Medulla oblongata (tissue), 1 donor: Measurements from ENCODE around the gene UAP1.

Source experiments
- DNase-seq: peaks from one replicate; pipeline ENCODE4 v3.0.0-alpha.2; 2015; ENCODE audit errors: extremely low spot score

Gene UAP1

GRCh38 chr1:162561616-162562469 lies at the start of gene UAP1:
TSS of gene UAP1 (plus strand) at chr1:162561722. CDS start at chr1:162566069, 4,347 bp downstream.
- DNase-seq: peak; percentile 37

GRCh38 chr1:162527314-162527713 lies 34.2 kb upstream of the UAP1 start:
- no peak for DNase-seq

- no peak for DNase-seq
Measured at GRCh38 chr1:162530307-162530987, 31.1 kb upstream of the UAP1 start.

- DNase-seq: no peak
Measured at GRCh38 chr1:162530988-162531319, 30.6 kb upstream of the UAP1 start.

- DNase-seq: no peak
Measured at GRCh38 chr1:162535501-162535900, 26.0 kb upstream of the UAP1 start.

GRCh38 chr1:162536511-162536910 lies 25.0 kb upstream of the UAP1 start:
- DNase-seq: no peak

- DNase-seq: no peak
Measured at GRCh38 chr1:162537216-162537615, 24.3 kb upstream of the UAP1 start.

- DNase-seq: no peak
Measured at GRCh38 chr1:162538815-162539431, 22.6 kb upstream of the UAP1 start.

GRCh38 chr1:162541619-162542141 lies 19.8 kb upstream of the UAP1 start:
- peak; percentile 27 for DNase-seq

GRCh38 chr1:162543228-162543627 lies 18.3 kb upstream of the UAP1 start:
- no peak for DNase-seq

- peak; percentile 34 for DNase-seq
Measured at GRCh38 chr1:162548170-162548569, 13.4 kb upstream of the UAP1 start.

- no peak for DNase-seq
Measured at GRCh38 chr1:162549001-162549400, 12.5 kb upstream of the UAP1 start.

- no peak for DNase-seq
Measured at GRCh38 chr1:162550925-162551324, 10.6 kb upstream of the UAP1 start.

GRCh38 chr1:162551969-162552683 lies 9.4 kb upstream of the UAP1 start:
- DNase-seq: no peak

- no peak for DNase-seq
Measured at GRCh38 chr1:162552684-162553252, 8.8 kb upstream of the UAP1 start.

GRCh38 chr1:162554258-162554657 lies 7.3 kb upstream of the UAP1 start:
- DNase-seq: no peak

- DNase-seq: no peak
Measured at GRCh38 chr1:162557536-162557935, 4.0 kb upstream of the UAP1 start.

GRCh38 chr1:162560303-162561036 lies 1.1 kb upstream of the UAP1 start:
- peak; percentile 69 for DNase-seq

GRCh38 chr1:162561037-162561615 lies 396 bp upstream of the UAP1 start:
- peak; percentile 99 for DNase-seq

GRCh38 chr1:162562470-162562828 lies 927 bp downstream of the UAP1 start:
- DNase-seq: peak; percentile 28
